ENCODE results near the gene RPLP1. TPM values are rescaled to one million over a fixed set of nuclear protein-coding genes. Genes with fewer than 3 reads are reported as not detected.

RPLP1 gene
- total and polyA plus RNA-seq, 9 of the 15 experiments (the other 6 are each of a cell fraction or from before 2014, with no cell fraction given): 76.3 to 3,053 (median 847) TPM

DNA sequence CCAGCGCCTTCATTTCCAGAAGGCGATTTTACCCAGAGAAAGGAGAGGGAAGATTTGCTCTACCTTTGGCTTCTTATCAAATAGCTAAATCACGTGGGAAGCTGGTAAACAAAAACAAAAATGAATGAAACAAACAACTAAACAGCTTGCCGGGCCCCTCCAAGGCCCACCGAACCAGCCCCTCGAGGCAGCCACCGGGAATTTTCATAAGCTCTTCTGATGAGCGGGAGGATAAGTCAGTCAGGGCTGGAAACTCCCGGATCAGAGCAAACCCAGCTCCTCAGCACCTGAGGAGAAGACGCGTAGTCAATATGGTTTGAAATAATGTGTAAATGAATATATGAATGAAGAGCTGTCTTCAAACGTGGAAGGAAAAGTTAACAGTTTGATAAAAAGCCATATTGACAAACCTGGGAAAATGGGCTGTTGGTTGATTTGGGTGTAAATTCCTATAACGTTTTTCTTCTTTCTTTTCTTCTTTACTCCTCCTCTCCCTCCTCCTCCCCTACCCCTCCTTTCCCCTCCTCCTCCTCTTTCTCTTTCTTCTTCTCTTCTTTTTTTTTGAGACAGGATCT lies 10.7 kb downstream of the RPLP1 start:
- no peaks in the 10 kb centered on the region for H3K36me3 ChIP-seq (ENCODE audit: control insufficient read depth, insufficient read depth, low read length)
- no peak for FAIRE-seq
- H3K4me3 ChIP-seq: peak overlapping the region; percentile 45
- ChIA-PET POLR2A (interaction anchor here (0.6 to 3.8 kb wide), 7 partner anchors 8 to 678 kb away, joined by 3 to 127 read pairs (median 3); partner anchors contain the start of gene RPLP1), CTCF (ENCODE audit: low intra/inter-chr PET ratio) (no interaction called here)
- 23% methylated on average over 13 of the region's 13 CpGs for WGBS (ENCODE audit: insufficient coverage, low coverage, missing lambda C conversion rate)
- H3K9me3 ChIP-seq (replicated peaks; ENCODE audit: control insufficient read depth, insufficient read depth, low read depth, low read length): no peaks in the 10 kb centered on the region
- H3K9me1 ChIP-seq (ENCODE audit: control insufficient read depth, insufficient read depth, low read length): no peaks in the 10 kb centered on the region
- no peaks in the 10 kb centered on the region for H4K20me1 ChIP-seq (replicated peaks; ENCODE audit: control insufficient read depth, insufficient read depth, low read length)
- H3K4me2 ChIP-seq (ENCODE audit: insufficient read depth, low read length): peak overlapping the region; percentile 86
- in situ Hi-C loops (cut with MboI): no loop called here
- H2AFZ ChIP-seq (ENCODE audit: low read depth, low read length): peak overlapping the region; percentile 97
- peak in 2 of 4 experiments; percentile 22 to 31 for DNase-seq (ENCODE audit: extremely low read depth in 1 of 4, low spot score in 3 of 4)
- peaks cover 15 to 33% of the 10 kb centered on the region in 2 experiments; a peak in 4 of 5 replicates for H3K4me1 ChIP-seq (replicated peaks in 1 of 2; ENCODE audit: control insufficient read depth in 2 of 2, insufficient read depth in 2 of 2, low read length in 2 of 2)
- TSS peak; percentile 72 for BruUV-seq (replicated peaks)
- H3K27ac ChIP-seq (ENCODE audit: extremely low read depth, low read depth, low read length): peak overlapping the region; percentile 92
- H3K79me2 ChIP-seq (ENCODE audit: control insufficient read depth, insufficient read depth, low read length): peaks cover 6% of the 10 kb centered on the region; the same call in 2 of the 3 replicates
- intact Hi-C loops (cut with micrococcal nuclease): loop anchor here (2.0 to 10.0 kb wide), 3 partner anchors 48 to 638 kb away; partner anchors contain the start of genes GLCE and KIF23
- H3K27me3 ChIP-seq (ENCODE audit: control insufficient read depth in 2 of 2, insufficient read depth in 2 of 2, low read length in 2 of 2): no peaks in the 10 kb centered on the region
- ATAC-seq: no peak
- peak overlapping the region; percentile 90 to 92 for H3K9ac ChIP-seq (ENCODE audit: insufficient read depth in 1 of 2, low read depth in 2 of 2, low read length in 2 of 2)
- TF ChIP-seq BRD4 (IDR thresholded peaks at IDR 0.05): 0 out of 2 replicates have a peak, but pooled peaks have one; percentile 44
- TF ChIP-seq, protein P1, sequence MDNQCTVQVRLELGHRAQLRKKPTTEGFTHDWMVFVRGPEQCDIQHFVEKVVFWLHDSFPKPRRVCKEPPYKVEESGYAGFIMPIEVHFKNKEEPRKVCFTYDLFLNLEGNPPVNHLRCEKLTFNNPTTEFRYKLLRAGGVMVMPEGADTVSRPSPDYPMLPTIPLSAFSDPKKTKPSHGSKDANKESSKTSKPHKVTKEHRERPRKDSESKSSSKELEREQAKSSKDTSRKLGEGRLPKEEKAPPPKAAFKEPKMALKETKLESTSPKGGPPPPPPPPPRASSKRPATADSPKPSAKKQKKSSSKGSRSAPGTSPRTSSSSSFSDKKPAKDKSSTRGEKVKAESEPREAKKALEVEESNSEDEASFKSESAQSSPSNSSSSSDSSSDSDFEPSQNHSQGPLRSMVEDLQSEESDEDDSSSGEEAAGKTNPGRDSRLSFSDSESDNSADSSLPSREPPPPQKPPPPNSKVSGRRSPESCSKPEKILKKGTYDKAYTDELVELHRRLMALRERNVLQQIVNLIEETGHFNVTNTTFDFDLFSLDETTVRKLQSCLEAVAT (IDR thresholded peaks at IDR 0.05): 0 out of 4 replicates have a peak, but pooled peaks of 1 of the 2 experiments have one; percentile 2
- no peak for TF ChIP-seq ILF3 (IDR thresholded peaks at IDR 0.05; ENCODE audit: borderline replicate concordance)
- TF ChIP-seq HDAC2 (IDR thresholded peaks at IDR 0.05): no peak
- TF ChIP-seq HDAC1 (IDR thresholded peaks at IDR 0.05): no peak
- 0 out of 2 replicates have a peak, but pooled peaks have one; percentile 12 for TF ChIP-seq ZBTB7A (IDR thresholded peaks at IDR 0.05; ENCODE audit: borderline replicate concordance, control insufficient read depth, low read depth, low read length)
- TF ChIP-seq, protein P2, sequence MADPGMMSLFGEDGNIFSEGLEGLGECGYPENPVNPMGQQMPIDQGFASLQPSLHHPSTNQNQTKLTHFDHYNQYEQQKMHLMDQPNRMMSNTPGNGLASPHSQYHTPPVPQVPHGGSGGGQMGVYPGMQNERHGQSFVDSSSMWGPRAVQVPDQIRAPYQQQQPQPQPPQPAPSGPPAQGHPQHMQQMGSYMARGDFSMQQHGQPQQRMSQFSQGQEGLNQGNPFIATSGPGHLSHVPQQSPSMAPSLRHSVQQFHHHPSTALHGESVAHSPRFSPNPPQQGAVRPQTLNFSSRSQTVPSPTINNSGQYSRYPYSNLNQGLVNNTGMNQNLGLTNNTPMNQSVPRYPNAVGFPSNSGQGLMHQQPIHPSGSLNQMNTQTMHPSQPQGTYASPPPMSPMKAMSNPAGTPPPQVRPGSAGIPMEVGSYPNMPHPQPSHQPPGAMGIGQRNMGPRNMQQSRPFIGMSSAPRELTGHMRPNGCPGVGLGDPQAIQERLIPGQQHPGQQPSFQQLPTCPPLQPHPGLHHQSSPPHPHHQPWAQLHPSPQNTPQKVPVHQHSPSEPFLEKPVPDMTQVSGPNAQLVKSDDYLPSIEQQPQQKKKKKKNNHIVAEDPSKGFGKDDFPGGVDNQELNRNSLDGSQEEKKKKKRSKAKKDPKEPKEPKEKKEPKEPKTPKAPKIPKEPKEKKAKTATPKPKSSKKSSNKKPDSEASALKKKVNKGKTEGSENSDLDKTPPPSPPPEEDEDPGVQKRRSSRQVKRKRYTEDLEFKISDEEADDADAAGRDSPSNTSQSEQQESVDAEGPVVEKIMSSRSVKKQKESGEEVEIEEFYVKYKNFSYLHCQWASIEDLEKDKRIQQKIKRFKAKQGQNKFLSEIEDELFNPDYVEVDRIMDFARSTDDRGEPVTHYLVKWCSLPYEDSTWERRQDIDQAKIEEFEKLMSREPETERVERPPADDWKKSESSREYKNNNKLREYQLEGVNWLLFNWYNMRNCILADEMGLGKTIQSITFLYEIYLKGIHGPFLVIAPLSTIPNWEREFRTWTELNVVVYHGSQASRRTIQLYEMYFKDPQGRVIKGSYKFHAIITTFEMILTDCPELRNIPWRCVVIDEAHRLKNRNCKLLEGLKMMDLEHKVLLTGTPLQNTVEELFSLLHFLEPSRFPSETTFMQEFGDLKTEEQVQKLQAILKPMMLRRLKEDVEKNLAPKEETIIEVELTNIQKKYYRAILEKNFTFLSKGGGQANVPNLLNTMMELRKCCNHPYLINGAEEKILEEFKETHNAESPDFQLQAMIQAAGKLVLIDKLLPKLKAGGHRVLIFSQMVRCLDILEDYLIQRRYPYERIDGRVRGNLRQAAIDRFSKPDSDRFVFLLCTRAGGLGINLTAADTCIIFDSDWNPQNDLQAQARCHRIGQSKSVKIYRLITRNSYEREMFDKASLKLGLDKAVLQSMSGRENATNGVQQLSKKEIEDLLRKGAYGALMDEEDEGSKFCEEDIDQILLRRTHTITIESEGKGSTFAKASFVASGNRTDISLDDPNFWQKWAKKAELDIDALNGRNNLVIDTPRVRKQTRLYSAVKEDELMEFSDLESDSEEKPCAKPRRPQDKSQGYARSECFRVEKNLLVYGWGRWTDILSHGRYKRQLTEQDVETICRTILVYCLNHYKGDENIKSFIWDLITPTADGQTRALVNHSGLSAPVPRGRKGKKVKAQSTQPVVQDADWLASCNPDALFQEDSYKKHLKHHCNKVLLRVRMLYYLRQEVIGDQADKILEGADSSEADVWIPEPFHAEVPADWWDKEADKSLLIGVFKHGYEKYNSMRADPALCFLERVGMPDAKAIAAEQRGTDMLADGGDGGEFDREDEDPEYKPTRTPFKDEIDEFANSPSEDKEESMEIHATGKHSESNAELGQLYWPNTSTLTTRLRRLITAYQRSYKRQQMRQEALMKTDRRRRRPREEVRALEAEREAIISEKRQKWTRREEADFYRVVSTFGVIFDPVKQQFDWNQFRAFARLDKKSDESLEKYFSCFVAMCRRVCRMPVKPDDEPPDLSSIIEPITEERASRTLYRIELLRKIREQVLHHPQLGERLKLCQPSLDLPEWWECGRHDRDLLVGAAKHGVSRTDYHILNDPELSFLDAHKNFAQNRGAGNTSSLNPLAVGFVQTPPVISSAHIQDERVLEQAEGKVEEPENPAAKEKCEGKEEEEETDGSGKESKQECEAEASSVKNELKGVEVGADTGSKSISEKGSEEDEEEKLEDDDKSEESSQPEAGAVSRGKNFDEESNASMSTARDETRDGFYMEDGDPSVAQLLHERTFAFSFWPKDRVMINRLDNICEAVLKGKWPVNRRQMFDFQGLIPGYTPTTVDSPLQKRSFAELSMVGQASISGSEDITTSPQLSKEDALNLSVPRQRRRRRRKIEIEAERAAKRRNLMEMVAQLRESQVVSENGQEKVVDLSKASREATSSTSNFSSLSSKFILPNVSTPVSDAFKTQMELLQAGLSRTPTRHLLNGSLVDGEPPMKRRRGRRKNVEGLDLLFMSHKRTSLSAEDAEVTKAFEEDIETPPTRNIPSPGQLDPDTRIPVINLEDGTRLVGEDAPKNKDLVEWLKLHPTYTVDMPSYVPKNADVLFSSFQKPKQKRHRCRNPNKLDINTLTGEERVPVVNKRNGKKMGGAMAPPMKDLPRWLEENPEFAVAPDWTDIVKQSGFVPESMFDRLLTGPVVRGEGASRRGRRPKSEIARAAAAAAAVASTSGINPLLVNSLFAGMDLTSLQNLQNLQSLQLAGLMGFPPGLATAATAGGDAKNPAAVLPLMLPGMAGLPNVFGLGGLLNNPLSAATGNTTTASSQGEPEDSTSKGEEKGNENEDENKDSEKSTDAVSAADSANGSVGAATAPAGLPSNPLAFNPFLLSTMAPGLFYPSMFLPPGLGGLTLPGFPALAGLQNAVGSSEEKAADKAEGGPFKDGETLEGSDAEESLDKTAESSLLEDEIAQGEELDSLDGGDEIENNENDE (IDR thresholded peaks at IDR 0.05; ENCODE audit: low read depth, low read length): no peak
- no peak for TF ChIP-seq TAF15 (IDR thresholded peaks at IDR 0.05; ENCODE audit: low read depth, low read length)
- TF ChIP-seq CBFA2T2 (conservative IDR thresholded peaks at IDR 0.05): no peak

All from K562 (cell line).